ENCODE measurements around the gene AGBL1.

- TF ChIP-seq CTCF (IDR thresholded peaks at IDR 0.05) (no peak), EP300 (IDR thresholded peaks at IDR 0.05; ENCODE audit: low read depth) (no peak)
These were observed 79.8 kb downstream of the AGBL1 start for GRCh38 chr15:86159468-86159867.

Data from transverse colon (tissue), 3 donors.